Measurements from ENCODE around the gene DOCK1. TPM values are rescaled to one million over a fixed set of nuclear protein-coding genes. Genes with fewer than 3 reads are reported as not detected.

Gene DOCK1
- total RNA-seq, 1 experiment from 2014 or later, result not detected

DNA sequence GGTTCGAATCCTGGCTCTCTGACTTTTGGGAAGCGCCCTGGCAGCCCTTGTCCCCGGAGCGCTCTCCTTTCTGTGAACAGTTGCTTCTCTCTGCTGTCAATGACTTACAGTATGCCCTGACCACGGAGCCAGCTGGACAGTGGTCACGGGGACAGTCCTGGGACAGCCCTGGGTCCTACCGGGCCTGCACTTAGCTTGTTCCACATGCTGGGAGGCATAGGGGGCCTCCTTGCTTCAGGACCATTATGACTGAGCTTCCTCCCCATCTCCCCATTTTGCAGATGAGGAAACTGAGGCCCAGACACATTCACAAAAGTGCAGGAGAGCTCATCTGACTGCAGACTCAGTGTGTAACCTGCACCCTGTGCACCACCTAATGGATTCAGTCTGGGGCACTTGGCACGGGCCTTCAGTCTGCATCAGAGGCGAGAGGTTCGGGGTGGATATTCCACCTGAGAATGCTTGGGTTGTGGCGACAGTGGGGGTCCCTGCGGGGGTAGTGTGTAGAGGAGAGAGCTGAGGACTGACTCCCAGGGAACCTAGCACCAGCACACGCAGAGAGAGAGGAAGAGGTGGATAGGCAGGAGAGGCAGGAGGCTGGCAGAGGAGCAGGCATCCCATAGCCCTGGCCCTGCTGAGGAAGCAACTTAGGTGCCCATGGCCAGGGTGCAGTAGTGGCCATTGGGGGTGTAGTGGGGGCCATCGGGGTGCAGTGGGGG lies 1.6 kb downstream of the DOCK1 start:
- Histone ChIP-seq H3K9me2 (replicated peaks; ENCODE audit: insufficient read depth, low read length) (no peaks in the 10 kb centered on the region), H3K27ac (ENCODE audit: low read length) (no peak overlapping the region), H3K9ac (ENCODE audit: low read length) (no peak overlapping the region), H3K9me3 (ENCODE audit: low read length) (peaks cover 3% of the 10 kb centered on the region; the same call in 1 of the 2 replicates), H3K4me2 (ENCODE audit: low read depth, low read length, poor library complexity, severe bottlenecking) (no peak overlapping the region), H4K20me1 (ENCODE audit: insufficient read depth, low read depth, low read length) (no peaks in the 10 kb centered on the region), H3K4me3 (ENCODE audit: low read length) (no peak overlapping the region), H3K4me1 (ENCODE audit: low read length) (no peaks in the 10 kb centered on the region), H3K27me3 (ENCODE audit: low read length) (no peaks in the 10 kb centered on the region), H2AFZ (ENCODE audit: low read length) (no peak overlapping the region), H3K36me3 (ENCODE audit: insufficient read depth, low read length) (no peaks in the 10 kb centered on the region), H3K79me2 (ENCODE audit: low read length) (no peaks in the 10 kb centered on the region)
- no peak for DNase-seq

DNA sequence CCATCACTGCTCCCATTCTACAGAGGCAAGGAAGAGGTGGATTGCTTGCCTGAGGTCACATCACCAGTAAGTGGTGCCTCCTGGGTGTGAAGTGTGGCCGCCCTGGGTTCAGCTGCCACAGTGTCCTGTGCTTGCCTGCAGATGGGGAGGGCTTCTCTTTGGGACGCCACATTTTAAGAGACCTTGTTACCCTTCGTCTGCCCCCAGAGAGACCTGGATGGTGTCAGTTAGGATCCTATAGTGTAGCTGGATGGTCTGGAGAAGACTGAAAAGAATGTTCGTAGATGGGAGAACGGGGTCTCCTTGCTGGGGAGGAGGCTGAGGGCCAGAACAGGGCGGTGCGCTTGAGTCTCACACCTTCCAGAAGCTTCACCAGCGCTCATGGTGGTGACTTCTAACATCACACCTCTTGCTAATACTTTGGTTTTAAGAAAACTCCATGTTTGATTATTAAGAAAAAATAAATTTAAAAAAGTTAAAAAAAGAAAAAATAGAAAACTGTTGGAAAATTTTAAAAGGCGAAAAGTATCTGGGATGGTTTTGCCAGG lies 2.3 kb downstream of the DOCK1 start:
- no peak for DNase-seq
- Histone ChIP-seq H3K9ac (ENCODE audit: low read length) (no peak overlapping the region), H3K27ac (ENCODE audit: low read length) (no peak overlapping the region), H3K27me3 (ENCODE audit: low read length) (no peaks in the 10 kb centered on the region), H4K20me1 (ENCODE audit: insufficient read depth, low read depth, low read length) (no peaks in the 10 kb centered on the region), H3K79me2 (ENCODE audit: low read length) (no peaks in the 10 kb centered on the region), H3K36me3 (ENCODE audit: insufficient read depth, low read length) (no peaks in the 10 kb centered on the region), H3K9me2 (replicated peaks; ENCODE audit: insufficient read depth, low read length) (no peaks in the 10 kb centered on the region), H3K4me2 (ENCODE audit: low read depth, low read length, poor library complexity, severe bottlenecking) (no peak overlapping the region), H3K4me1 (ENCODE audit: low read length) (no peaks in the 10 kb centered on the region), H3K4me3 (ENCODE audit: low read length) (no peak overlapping the region), H2AFZ (ENCODE audit: low read length) (no peak overlapping the region), H3K9me3 (ENCODE audit: low read length) (peaks cover 4% of the 10 kb centered on the region; the same call in 1 of the 2 replicates)

DNA sequence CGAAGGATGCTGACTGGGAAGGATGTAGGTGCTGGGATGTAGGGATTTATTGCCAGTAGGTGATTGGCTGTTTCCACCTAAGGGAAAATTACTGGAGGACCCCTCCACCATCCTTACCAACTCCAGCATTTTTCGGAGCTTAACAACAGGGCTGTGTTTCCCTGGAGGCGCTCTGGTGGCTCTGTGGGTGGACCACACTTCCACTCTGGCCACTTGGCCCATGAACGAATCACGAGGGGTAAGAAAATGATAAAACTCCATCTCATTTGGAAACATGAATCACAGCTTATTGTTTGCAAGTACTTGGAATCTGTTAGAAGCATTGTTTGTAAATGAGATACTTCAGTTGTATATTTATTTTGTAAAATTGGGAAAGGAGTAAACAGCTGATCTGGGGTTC lies 3.0 kb downstream of the DOCK1 start:
- no peak for DNase-seq
- peaks cover 4% of the 10 kb centered on the region; the same call in 1 of the 2 replicates for H3K9me3 ChIP-seq (ENCODE audit: low read length)
- no peaks in the 10 kb centered on the region for H3K27me3 ChIP-seq (ENCODE audit: low read length)
- H3K9ac ChIP-seq (ENCODE audit: low read length), result no peak overlapping the region
- H3K4me2 ChIP-seq (ENCODE audit: low read depth, low read length, poor library complexity, severe bottlenecking), result no peak overlapping the region
- no peaks in the 10 kb centered on the region for H4K20me1 ChIP-seq (ENCODE audit: insufficient read depth, low read depth, low read length)
- H3K4me3 ChIP-seq (ENCODE audit: low read length), result no peak overlapping the region
- no peaks in the 10 kb centered on the region for H3K36me3 ChIP-seq (ENCODE audit: insufficient read depth, low read length)
- no peak overlapping the region for H2AFZ ChIP-seq (ENCODE audit: low read length)
- H3K27ac ChIP-seq (ENCODE audit: low read length), result no peak overlapping the region
- H3K79me2 ChIP-seq (ENCODE audit: low read length), result no peaks in the 10 kb centered on the region
- H3K4me1 ChIP-seq (ENCODE audit: low read length), result no peaks in the 10 kb centered on the region
- no peaks in the 10 kb centered on the region for H3K9me2 ChIP-seq (replicated peaks; ENCODE audit: insufficient read depth, low read length)

DNA sequence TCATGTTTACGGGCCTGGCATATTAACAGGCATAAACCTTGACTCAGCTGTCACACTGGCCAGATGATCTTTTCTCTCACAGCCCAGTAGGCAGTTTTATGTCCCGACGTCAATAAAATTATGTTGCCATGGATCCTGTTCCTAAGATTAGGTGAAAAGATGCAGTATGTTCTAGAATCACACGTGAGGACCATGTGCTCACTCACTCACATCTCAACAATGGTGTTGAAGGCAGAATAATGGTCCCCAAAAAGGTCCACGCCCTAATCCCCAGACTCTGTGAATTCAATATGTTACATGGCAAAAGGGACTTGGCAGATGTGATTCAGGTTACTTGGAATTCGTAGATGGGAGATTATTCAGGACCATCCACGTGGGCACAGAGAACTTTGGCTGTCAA lies 3.5 kb downstream of the DOCK1 start:
- H3K79me2 ChIP-seq (ENCODE audit: low read length), result no peaks in the 10 kb centered on the region

DNA sequence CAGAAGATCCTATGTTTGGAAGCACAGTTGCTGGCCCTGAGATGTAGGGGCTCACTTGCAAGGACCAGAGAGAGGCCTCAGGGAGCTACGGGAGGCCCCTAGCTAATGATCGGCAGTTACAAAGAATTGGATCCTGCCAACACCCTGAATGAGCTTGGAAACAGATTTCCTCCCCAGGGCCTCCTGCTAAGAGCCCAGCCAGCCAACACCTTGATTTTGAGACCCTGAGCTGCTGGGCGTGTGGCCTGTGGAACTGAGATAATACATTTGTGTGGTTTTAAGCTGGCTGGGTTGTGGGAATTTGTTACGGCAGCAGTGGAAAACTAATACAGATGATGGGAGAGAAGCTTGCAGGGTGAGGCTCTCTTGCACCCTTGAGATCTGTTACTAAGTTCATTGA lies 3.9 kb downstream of the DOCK1 start:
- DNase-seq, result no peak
- no peaks in the 10 kb centered on the region for H3K79me2 ChIP-seq (ENCODE audit: low read length)
- H3K27me3 ChIP-seq (ENCODE audit: low read length), result no peaks in the 10 kb centered on the region
- H3K27ac ChIP-seq (ENCODE audit: low read length), result no peak overlapping the region
- H3K4me1 ChIP-seq (ENCODE audit: low read length), result no peaks in the 10 kb centered on the region
- H4K20me1 ChIP-seq (ENCODE audit: insufficient read depth, low read depth, low read length), result no peaks in the 10 kb centered on the region
- no peaks in the 10 kb centered on the region for H3K36me3 ChIP-seq (ENCODE audit: insufficient read depth, low read length)
- H2AFZ ChIP-seq (ENCODE audit: low read length), result no peak overlapping the region
- no peak overlapping the region for H3K9ac ChIP-seq (ENCODE audit: low read length)
- H3K4me3 ChIP-seq (ENCODE audit: low read length), result no peak overlapping the region
- peaks cover 4% of the 10 kb centered on the region; the same call in 1 of the 2 replicates for H3K9me3 ChIP-seq (ENCODE audit: low read length)
- H3K4me2 ChIP-seq (ENCODE audit: low read depth, low read length, poor library complexity, severe bottlenecking), result no peak overlapping the region
- H3K9me2 ChIP-seq (replicated peaks; ENCODE audit: insufficient read depth, low read length), result no peaks in the 10 kb centered on the region

More for the DNA sequence above, 3.5 kb downstream of the DOCK1 start:
- Histone ChIP-seq H3K36me3 (ENCODE audit: insufficient read depth, low read length) (no peaks in the 10 kb centered on the region), H3K9me2 (replicated peaks; ENCODE audit: insufficient read depth, low read length) (no peaks in the 10 kb centered on the region), H3K9me3 (ENCODE audit: low read length) (peaks cover 4% of the 10 kb centered on the region; the same call in 1 of the 2 replicates), H3K4me1 (ENCODE audit: low read length) (no peaks in the 10 kb centered on the region), H2AFZ (ENCODE audit: low read length) (no peak overlapping the region), H3K4me3 (ENCODE audit: low read length) (no peak overlapping the region), H3K27ac (ENCODE audit: low read length) (no peak overlapping the region), H4K20me1 (ENCODE audit: insufficient read depth, low read depth, low read length) (no peaks in the 10 kb centered on the region), H3K9ac (ENCODE audit: low read length) (no peak overlapping the region), H3K27me3 (ENCODE audit: low read length) (no peaks in the 10 kb centered on the region), H3K4me2 (ENCODE audit: low read depth, low read length, poor library complexity, severe bottlenecking) (no peak overlapping the region)
- no peak for DNase-seq

DNA sequence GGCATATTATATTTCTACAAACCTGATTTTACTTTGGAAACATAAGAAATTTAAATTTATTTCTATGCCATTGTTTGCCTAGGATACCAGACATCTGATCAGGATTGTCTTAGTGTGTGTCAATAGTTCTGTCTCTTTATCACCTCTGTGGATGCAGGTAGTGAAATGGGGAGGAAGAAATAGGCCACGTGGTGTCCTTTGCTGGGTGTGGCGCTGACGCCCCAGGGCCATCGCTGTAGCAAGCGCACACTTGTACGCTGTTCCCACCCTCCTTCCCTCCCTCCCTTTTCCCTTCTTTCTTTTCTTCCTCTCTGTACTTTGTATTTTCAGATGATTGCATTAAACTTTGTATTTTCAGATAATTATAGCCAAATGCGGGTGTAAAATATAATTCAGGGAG lies 5.0 kb downstream of the DOCK1 start:
- H3K4me3 ChIP-seq (ENCODE audit: low read length), result no peak overlapping the region
- no peaks in the 10 kb centered on the region for H3K9me2 ChIP-seq (replicated peaks; ENCODE audit: insufficient read depth, low read length)
- no peaks in the 10 kb centered on the region for H3K36me3 ChIP-seq (ENCODE audit: insufficient read depth, low read length)
- H3K27ac ChIP-seq (ENCODE audit: low read length), result no peak overlapping the region
- H3K79me2 ChIP-seq (ENCODE audit: low read length), result no peaks in the 10 kb centered on the region
- H3K27me3 ChIP-seq (ENCODE audit: low read length), result no peaks in the 10 kb centered on the region
- H3K9me3 ChIP-seq (ENCODE audit: low read length), result peaks cover 4% of the 10 kb centered on the region; the same call in 1 of the 2 replicates
- no peak overlapping the region for H3K9ac ChIP-seq (ENCODE audit: low read length)
- no peaks in the 10 kb centered on the region for H4K20me1 ChIP-seq (ENCODE audit: insufficient read depth, low read depth, low read length)
- H2AFZ ChIP-seq (ENCODE audit: low read length), result no peak overlapping the region
- DNase-seq, result no peak
- H3K4me1 ChIP-seq (ENCODE audit: low read length), result no peaks in the 10 kb centered on the region
- H3K4me2 ChIP-seq (ENCODE audit: low read depth, low read length, poor library complexity, severe bottlenecking), result no peak overlapping the region

DNA sequence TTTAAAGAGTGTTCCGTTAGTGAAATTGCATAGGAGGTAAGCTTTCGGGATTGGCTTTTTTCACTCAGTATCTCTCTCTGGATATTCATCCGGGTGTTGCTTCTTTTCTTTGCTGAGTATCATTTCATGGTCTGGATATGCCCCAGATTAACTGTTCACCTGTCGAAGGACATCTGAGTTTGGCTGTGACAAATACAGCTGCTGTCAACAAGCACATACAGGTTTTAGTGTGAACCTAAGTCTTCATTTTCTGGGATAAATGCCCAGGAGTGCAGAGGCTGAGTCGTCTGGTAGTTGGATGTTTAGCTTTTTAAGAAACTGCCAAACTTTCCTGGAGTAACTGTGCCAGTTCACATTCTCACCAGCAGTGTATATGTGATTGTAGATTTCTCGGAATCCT lies 5.6 kb downstream of the DOCK1 start:
- H3K9ac ChIP-seq (ENCODE audit: low read length), result no peak overlapping the region
- no peaks in the 10 kb centered on the region for H3K4me1 ChIP-seq (ENCODE audit: low read length)
- no peak overlapping the region for H3K4me2 ChIP-seq (ENCODE audit: low read depth, low read length, poor library complexity, severe bottlenecking)
- no peaks in the 10 kb centered on the region for H4K20me1 ChIP-seq (ENCODE audit: insufficient read depth, low read depth, low read length)
- no peak overlapping the region for H3K27ac ChIP-seq (ENCODE audit: low read length)
- no peak overlapping the region for H2AFZ ChIP-seq (ENCODE audit: low read length)
- no peaks in the 10 kb centered on the region for H3K79me2 ChIP-seq (ENCODE audit: low read length)
- peaks cover 4% of the 10 kb centered on the region; the same call in 1 of the 2 replicates for H3K9me3 ChIP-seq (ENCODE audit: low read length)
- no peaks in the 10 kb centered on the region for H3K27me3 ChIP-seq (ENCODE audit: low read length)
- no peaks in the 10 kb centered on the region for H3K9me2 ChIP-seq (replicated peaks; ENCODE audit: insufficient read depth, low read length)
- no peaks in the 10 kb centered on the region for H3K36me3 ChIP-seq (ENCODE audit: insufficient read depth, low read length)
- DNase-seq, result no peak
- no peak overlapping the region for H3K4me3 ChIP-seq (ENCODE audit: low read length)

DNA sequence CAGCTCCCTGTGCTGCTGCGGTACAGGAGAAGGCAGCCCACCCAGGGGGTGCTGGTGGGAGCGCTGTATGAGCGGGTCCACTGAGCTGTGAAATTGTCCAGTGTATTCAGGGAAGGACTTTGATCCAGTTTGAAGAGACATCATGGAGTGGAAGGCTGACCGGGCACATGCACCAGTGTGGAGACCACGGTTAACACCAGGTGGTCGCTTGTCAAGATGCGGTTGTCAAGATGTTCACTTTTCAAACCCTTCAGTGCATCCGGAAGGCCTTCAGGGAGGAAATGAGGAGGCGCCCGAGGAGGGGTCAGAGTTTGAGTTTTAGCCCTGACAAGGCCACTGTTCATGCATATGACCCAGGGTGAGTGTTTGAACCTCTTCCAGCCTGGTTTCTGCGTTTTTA lies 6.1 kb downstream of the DOCK1 start:
- Histone ChIP-seq H2AFZ (ENCODE audit: low read length) (no peak overlapping the region), H3K36me3 (ENCODE audit: insufficient read depth, low read length) (no peaks in the 10 kb centered on the region), H3K27me3 (ENCODE audit: low read length) (no peaks in the 10 kb centered on the region), H3K4me2 (ENCODE audit: low read depth, low read length, poor library complexity, severe bottlenecking) (no peak overlapping the region), H3K79me2 (ENCODE audit: low read length) (no peaks in the 10 kb centered on the region), H3K9ac (ENCODE audit: low read length) (no peak overlapping the region), H4K20me1 (ENCODE audit: insufficient read depth, low read depth, low read length) (no peaks in the 10 kb centered on the region), H3K27ac (ENCODE audit: low read length) (no peak overlapping the region), H3K4me1 (ENCODE audit: low read length) (no peaks in the 10 kb centered on the region), H3K9me2 (replicated peaks; ENCODE audit: insufficient read depth, low read length) (no peaks in the 10 kb centered on the region), H3K4me3 (ENCODE audit: low read length) (no peak overlapping the region), H3K9me3 (ENCODE audit: low read length) (peaks cover 4% of the 10 kb centered on the region; the same call in 1 of the 2 replicates)
- DNase-seq, result no peak

All from Karpas-422 (cell line).